HG03025 (cell line): ENCODE results near the gene CRLF2.
"Not testable (repeated sequence)": the region's sequence is repeated elsewhere in the genome, so short reads cannot be mapped to it uniquely, and the experiment has no call there.

Experiments
- ATAC-seq: cut with Tn5 transposase; IDR thresholded peaks from one replicate; pipeline ENCODE4 v1.9.1; 2021; ENCODE audit warnings: mild to moderate bottlenecking, moderate library complexity; ENCODE audit not compliant: unreplicated experiment, low FRiP score

The CRLF2 gene

DNA sequence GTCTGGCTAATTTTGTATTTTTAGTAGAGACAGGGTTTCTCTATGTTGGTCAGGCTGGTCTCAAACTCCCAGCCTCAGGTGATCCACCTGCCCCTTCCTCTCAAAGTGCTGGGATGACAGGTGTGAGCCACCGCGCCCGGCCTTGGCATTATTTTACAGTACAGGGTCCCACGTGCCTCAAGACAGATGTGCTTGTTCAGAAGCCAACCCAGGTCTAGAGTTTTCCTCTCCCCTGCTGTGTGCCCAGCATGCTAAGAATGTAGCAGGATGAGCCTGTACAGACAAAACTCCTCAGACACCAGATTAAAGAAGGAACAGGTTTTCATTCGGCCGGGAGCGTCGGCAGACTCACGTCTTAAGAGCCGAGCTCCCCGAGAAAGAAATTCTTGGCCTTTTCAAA is 42.2 kb downstream of the CRLF2 start:
- ATAC-seq = no peak

DNA sequence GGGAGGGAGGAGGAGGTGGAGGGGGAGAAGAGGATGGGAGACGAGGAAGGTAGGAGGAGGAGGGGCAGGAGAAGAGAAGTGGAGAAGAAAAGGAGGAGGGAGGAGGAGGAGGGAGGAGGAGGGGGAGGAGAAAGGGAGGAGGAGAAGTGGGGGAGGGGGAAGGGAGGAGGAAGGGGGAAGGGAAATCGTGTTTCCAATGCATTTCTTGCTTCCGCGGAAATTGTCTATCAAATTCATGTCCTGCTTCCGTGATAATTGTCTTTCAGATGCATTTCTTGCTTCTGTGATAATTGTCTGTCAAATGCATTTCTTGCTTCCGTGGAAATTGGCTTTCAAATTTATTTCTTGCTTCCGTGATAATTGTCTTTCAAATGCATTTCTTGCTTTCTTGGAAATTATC is 43.3 kb downstream of the CRLF2 start:
- no peak for ATAC-seq

- no peak for ATAC-seq
Observed at GRCh38 chrX:1167918-1168481, 44.4 kb downstream of the CRLF2 start.

GRCh38 chrX:1167466-1167865 is 45.0 kb downstream of the CRLF2 start:
- ATAC-seq = no peak

DNA sequence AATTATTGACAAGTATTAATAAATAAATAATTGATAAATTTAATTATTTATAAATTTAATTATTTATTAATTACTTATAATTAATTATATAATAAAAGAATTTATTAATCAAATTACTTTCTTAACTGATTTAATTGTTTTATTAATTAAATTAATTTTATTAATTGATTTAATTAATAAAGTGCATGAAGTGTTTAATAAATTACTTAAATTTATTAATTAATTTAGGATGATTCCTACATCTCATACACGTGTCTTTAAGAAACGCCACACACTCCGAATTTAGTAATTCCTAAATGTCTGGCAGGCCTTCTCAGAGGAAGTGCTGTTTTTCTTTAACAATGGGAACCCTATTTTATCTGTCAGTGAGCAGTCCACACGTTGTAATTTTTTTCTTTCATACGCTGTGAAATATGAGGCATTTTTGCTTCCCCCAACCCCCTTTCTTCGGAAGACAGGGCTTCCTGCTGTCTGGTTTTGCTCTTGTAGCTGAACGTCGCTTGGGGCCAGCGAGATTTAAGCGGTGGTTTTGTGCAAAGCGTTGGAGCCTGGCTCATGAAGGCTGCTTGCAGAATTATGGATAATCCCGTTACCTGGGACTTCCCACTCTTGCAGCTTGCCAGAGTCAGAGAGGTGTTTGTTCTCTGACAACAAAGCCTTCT is 46.8 kb downstream of the CRLF2 start:
- no peak for ATAC-seq

DNA sequence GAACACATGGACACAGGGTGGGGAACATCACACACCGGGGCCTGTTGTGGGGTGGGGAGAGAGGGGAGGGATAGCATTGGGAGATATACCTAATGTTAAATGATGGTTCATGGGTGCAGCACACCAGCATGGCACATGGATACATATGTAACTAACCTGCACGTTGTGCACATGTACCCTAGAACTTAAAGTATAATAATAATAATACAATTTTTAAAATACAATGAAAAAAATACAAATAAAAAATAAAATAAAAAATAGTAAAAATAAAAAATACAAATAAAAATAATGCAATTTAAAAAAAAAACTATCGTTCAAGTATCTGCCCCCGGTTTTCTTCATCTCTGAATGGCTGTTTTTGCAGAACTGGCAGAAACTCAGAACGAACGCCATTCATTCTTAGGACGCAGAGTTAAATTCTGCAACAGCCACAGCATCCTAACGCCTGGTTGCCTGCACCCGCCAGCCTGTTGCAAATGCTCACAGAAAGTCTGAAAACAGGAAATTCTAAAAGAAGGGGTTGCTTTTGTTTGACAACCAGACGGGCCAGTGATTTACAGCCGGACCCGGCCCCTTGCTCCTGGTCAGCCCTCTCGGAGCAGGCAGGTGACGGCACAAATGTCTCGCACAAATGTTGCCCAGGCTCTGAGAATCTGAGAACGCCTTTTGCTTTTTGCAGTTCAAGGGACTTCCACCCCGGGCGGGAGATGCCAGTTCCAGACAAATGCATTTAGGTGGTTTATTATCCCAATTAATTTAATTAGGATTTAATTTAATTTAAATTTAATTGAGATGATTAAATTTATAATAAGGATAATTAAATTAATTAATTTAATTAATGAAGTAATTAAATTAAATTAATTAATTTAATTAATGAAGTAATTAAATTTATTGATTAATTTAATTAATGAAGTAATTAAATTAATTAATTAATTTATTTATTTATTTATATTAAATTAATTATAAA is 47.8 kb downstream of the CRLF2 start:
- no peak for ATAC-seq

DNA sequence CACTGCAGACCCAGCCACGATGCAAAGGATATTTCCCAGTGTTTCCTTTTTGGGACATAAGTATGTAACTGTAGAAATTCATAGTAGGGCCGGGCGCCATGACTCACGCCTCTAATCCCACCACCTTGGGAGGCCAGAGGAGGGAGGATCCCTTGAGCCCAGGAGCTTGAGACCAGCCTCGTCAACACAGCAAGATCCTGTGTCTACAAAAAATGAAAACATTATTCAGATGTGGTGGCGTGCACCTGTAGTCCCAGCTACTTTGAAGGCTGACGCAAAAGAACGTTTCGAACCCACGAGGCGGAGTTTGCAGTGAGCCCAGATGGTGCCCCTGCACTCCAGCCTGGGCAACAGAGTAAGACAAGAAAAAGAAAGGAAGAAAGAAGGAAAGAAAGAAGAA is 49.2 kb downstream of the CRLF2 start:
- ATAC-seq = no peak

DNA sequence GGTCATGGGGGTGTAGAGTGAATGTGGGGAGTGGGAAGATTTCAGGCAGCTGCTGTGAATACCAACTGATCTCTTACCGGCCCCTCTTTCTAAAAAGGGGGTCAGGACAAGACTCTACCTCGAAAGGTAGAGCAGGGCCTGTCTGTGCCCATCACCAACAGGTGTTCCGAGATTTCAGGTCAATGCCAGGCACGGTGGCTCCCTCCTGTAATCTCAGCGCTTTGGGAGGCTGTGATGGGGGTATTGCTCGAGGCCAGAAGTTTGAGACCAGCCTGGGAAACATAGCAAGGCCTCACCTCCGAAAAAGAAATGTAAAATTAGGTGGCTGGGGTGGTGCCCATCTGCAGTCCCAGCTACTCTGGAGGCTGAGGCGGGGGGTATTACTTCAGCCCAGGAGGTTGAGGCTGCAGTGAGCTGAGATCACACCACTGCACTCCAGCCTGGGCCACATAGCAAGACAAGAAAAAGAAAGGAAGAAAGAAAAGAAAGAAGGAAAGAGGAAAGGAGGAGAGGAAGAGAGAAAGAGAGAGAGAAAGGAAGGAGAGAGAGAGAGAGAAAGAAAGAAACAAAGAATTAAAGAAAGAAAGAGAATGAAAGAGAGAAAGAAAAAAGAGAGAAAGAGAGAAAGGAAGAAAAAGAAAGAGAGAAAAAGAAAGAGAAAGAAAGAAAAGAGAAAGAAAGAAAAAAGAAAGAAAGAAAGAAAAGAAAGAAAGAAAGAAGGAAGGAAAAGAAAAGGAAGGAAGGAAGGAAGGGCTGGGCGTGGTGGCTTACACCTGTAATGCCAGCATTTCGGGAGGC is 50.1 kb downstream of the CRLF2 start:
- ATAC-seq = no peak

DNA sequence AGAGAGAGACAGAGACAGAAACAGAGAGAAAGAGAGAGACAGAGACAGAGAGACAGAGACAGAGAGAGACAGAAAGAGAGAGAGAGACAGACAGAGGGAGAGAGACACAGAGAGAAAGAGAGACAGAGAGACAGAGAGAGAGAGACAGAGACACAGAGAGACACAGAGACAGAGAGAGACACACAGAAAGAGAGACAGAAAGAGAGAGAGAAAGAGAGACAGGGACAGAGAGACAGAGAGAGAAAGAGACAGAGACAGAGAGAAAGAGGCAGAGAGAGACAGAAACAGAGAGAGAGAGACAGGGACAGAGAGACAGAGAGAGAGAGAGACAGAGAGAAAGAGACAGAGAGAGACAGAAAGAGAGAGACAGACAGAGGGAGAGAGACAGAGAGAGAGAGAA is 52.9 kb downstream of the CRLF2 start:
- ATAC-seq = no peak

DNA sequence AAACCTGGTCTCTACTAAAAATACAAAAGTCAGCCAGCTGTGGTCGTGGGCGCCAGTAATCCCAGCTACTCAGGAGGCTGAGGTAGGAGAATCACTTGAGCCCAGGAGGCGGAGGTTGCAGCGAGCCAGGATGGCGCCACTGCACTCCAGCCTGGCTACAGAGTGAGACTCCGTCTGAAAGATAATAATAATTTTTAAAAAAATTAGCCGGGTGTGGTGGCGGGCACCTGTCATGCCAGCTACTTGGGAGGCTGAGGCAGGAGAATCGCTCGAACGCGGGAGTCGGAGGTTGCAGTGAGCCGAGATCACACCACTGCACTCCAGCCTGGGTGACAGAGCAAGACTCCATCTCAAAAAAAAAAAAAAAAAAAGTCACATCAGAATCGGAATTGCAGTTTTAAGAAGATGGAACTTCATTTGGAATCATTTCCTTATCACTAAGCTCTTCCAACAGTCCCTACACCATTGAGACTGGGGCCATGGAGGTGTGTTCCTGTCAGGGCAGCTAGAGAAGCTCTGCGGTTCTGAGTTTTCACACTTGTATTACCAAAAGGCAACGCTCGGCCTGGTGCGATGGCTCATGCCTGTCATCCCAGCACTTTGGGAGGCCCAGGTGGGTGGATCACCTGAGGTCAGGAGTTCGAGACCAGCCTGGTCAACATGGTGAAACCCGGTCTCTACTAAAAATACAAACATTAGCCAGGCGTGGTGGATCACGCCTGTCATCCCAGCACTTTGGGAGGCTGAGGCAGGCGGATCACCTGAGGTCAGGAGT is 55.6 kb downstream of the CRLF2 start:
- ATAC-seq = not testable (repeated sequence)

DNA sequence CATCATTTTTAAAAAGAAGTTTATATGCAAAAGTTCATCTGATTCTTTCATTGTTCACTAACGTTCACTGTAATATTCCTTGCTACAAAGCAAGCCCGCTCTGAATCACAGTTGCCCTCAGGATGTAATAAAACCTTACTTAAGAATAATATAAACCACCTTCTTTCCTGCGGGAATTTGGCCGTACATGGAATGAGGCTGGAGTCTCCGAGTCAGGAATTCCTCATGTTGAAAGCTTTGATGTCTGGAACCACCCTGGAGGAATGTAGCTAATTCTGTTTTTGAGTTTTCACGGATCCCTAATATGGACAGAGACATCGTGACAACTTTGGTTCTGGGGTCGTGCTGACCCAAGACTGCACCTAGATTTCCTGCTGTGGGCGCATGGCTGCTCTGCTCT is 58.5 kb downstream of the CRLF2 start:
- no peak for ATAC-seq

DNA sequence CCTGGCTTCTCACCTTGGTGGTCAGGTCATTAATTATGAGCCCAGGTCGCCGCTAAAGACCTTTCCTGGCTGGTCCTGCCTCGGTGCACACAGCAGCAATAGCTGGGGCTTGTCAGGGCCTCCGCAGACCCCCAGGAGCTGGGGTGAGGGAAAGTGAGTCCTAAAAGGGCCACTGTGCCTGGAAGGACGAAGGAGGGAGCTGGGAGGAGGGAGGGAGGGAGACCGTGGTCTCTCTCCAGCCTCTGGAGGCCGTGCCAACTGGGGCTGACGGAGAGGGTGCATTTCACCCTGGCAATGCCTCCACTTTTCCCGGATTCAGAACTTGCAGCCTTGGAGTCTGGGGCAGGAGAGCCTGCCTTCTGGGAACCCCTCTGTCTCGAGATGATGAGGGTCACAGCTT is 60.4 kb downstream of the CRLF2 start:
- no peak for ATAC-seq

DNA sequence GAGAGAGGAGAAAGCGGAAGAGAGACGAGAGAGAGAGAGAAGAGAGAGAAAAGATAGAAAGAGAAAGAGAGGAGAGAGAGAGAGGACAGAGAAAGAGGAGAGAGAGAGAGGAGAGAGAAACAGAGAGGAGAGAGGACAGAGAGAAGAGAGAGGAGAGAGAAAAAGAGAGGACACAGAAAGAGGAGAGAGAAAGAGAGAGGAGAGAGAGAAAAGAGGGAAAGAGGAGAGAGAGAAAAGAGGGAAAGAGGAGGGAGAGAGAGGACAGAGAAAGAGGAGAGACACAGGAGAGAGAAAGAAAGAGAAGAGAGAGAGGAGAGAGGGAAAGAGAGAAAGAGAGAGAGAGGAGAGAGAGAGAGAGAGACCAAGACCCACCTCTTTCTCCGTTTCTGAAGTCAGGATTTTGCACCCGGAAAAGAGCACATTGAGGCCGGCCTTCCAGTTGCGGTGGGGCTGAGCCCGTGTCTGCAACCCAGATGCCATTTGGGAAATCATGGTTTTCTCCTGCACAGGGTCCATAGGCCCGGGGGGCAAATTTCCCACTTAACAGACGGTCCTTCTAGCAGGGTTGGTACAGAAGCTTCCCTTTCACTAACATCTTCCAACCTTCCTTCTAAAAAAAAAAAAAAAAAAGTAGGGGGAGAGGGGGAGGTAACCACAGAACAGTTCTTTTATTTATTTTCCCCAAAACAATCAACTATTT is 60.9 kb downstream of the CRLF2 start:
- ATAC-seq = no peak

DNA sequence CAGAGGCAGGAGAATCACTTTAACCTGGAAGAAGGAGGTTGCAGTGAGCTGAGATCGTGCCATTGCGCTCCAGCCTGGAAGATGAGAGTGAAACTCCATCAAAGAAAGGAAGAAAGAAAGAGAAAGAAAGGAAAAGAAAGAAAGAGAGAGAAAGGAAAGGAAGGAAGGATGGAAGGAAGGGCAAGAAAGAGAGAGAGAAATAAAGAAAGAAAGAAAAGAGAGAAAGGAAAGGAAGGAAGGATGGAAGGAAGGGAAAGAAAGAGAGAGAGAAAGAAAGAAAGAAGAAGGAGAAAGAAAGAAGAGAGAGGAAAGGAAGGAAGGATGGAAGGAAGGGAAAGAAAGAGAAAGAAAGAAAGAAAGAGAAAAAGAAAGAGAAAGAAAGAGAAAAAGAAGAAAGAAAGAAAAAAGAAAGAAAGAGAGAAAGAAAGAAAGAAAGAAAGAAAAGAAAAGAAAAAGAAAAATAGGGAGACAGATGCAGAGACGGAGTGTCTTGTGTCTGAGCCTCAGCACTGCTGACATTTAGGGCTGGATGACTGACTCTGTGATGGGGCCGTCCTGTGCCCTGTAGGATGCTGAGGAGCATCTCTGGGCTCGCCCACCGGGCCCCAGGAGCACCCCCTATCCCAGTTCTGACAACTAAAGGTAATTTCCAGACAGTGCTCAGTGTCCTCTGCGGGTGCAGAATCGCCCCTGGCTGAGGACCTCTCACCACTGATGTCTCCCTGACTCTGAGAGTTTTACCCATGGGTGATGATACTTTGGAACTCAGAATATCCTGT is 61.7 kb downstream of the CRLF2 start:
- ATAC-seq = no peak

GRCh38 chrX:1147611-1148515 is 64.6 kb downstream of the CRLF2 start:
- ATAC-seq = no peak

- no peak for ATAC-seq
Observed at GRCh38 chrX:1144293-1144692, 68.2 kb downstream of the CRLF2 start.
